Activated CD8-positive, alpha-beta T cell treated with anti-CD3 and anti-CD28 coated beads, Interleukin-2, amount 10 ng/mL, durations not matched to agents 7 days and 5 days (primary cell): ENCODE data around the gene CELSR3. TPM values are rescaled to one million over a fixed set of nuclear protein-coding genes. Genes with fewer than 3 reads are reported as not detected.

Experiments
- ATAC-seq: fragments of 150-1000 bp; cut with Tn5 transposase; one replicate; pipeline ENCODE4 v1.10.0; 2021; ENCODE audit warnings: moderate library complexity
- CTCF ChIA-PET: fragments of 350-600 bp; sonication (Branson Sonifier 250); formaldehyde crosslinking; loops from one replicate; lab custom pipeline; 2021; ENCODE audit warnings: antibody characterized with exemption; lab: Charles Lee
- POLR2A ChIA-PET: fragments of 350-600 bp; sonication (Branson Sonifier 250); formaldehyde crosslinking; loops from one replicate; lab custom pipeline; 2021; ENCODE audit warnings: antibody characterized with exemption; lab: Charles Lee
- DNase-seq: peaks from one replicate; pipeline ENCODE4 v3.0.0-alpha.2; 2020
- H3K27ac Mint-ChIP-seq: one replicate; pipeline ENCODE4 v1.8.0; 2021; ENCODE audit warnings: mild to moderate bottlenecking, mixed read lengths
- H3K27me3 Mint-ChIP-seq: one replicate; pipeline ENCODE4 v1.8.0; 2021; ENCODE audit warnings: low read depth, mixed read lengths
- H3K36me3 Mint-ChIP-seq: one replicate; pipeline ENCODE4 v1.8.0; 2021; ENCODE audit warnings: low read depth, mixed read lengths
- H3K4me1 Mint-ChIP-seq: one replicate; pipeline ENCODE4 v1.8.0; 2021; ENCODE audit warnings: low read depth, mixed read lengths
- H3K4me3 Mint-ChIP-seq: one replicate; pipeline ENCODE4 v1.8.0; 2021; ENCODE audit warnings: mild to moderate bottlenecking, mixed read lengths
- H3K9me3 Mint-ChIP-seq: one replicate; pipeline ENCODE4 v1.8.0; 2022; ENCODE audit warnings: mixed read lengths; ENCODE audit not compliant: insufficient read depth
- total RNA-seq, 2 experiments: library from RNA; stranded (reverse); gene quantifications; one replicate each; pipeline ENCODE4 v1.2.3, GENCODE V29; 2021

CELSR3 gene
- total RNA-seq, 2 experiments from 2014 or later, result 19.5 to 20.2 TPM

- ChIA-PET CTCF (interaction anchor here (0.6 to 2.0 kb wide), 27 partner anchors 10 to 365 kb away, joined by 3 to 11 read pairs (median 4); partner anchors contain the start of genes CCDC51, CELSR3, PRKAR2A and SLC25A20), POLR2A (interaction anchor here (1.2 kb wide), 1 partner anchor 31 kb away, joined by 4 read pairs; the partner anchor contains the start of gene IP6K2)
- H3K27me3 Mint-ChIP-seq, result no peaks in the 10 kb centered on the region
- no peaks in the 10 kb centered on the region for H3K9me3 Mint-ChIP-seq
- peak within 1 kb of the TSS; percentile 88 for H3K27ac Mint-ChIP-seq
- DNase-seq (peak; percentile 92), ATAC-seq (peak; percentile 88)
- H3K4me1 Mint-ChIP-seq, result peaks cover 34% of the 10 kb centered on the region
- peak within 1 kb of the TSS; percentile 83 for H3K4me3 Mint-ChIP-seq
- H3K36me3 Mint-ChIP-seq, result peaks cover 52% of the 10 kb centered on the region
These were observed 23.2 kb upstream of the CELSR3 start, which contains the start of gene NCKIPSD for GRCh38 chr3:48685603-48686511. NCKIPSD (minus strand) TSS chr3:48685915; CDS start chr3:48685807, 108 bp downstream.

- peak overlapping the region; percentile 83 for H3K4me3 Mint-ChIP-seq
- ATAC-seq (no peak), DNase-seq (no peak)
- H3K27ac Mint-ChIP-seq, result peak overlapping the region; percentile 86
- ChIA-PET POLR2A (interaction anchor here (0.6 to 1.2 kb wide), 3 partner anchors 17 to 32 kb away, joined by 3 to 6 read pairs (median 4); partner anchors contain the start of gene IP6K2), CTCF (interaction anchor here (1.0 to 2.0 kb wide), 20 partner anchors 8 to 306 kb away, joined by 3 to 11 read pairs (median 4); partner anchors contain the start of genes CELSR3, SLC25A20 and SLC26A6)
- no peaks in the 10 kb centered on the region for H3K9me3 Mint-ChIP-seq
- H3K4me1 Mint-ChIP-seq, result peaks cover 39% of the 10 kb centered on the region
- H3K27me3 Mint-ChIP-seq, result no peaks in the 10 kb centered on the region
- H3K36me3 Mint-ChIP-seq, result peaks cover 57% of the 10 kb centered on the region
These were observed 22.6 kb upstream of the CELSR3 start for GRCh38 chr3:48685293-48685602.

- H3K36me3 Mint-ChIP-seq, result peaks cover 53% of the 10 kb centered on the region
- no peaks in the 10 kb centered on the region for H3K9me3 Mint-ChIP-seq
- H3K27me3 Mint-ChIP-seq, result no peaks in the 10 kb centered on the region
- DNase-seq (no peak), ATAC-seq (no peak)
- peak overlapping the region; percentile 88 for H3K27ac Mint-ChIP-seq
- ChIA-PET CTCF (interaction anchor here (0.8 to 2.2 kb wide), 8 partner anchors 9 to 307 kb away, joined by 3 to 7 read pairs (median 4); partner anchors contain the start of genes CELSR3 and SLC26A6), POLR2A (interaction anchor here (0.6 to 1.3 kb wide), 5 partner anchors 17 to 655 kb away, joined by 3 to 6 read pairs (median 3); partner anchors contain the start of genes CELSR3, SLC26A6 and USP4)
- peaks cover 44% of the 10 kb centered on the region for H3K4me1 Mint-ChIP-seq
- H3K4me3 Mint-ChIP-seq, result peak overlapping the region; percentile 83
These were observed 21.9 kb upstream of the CELSR3 start for GRCh38 chr3:48684480-48685143.

- no peak for ATAC-seq
- ChIA-PET CTCF (interaction anchor here (0.8 to 2.2 kb wide), 7 partner anchors 9 to 283 kb away, joined by 3 to 7 read pairs (median 4); partner anchors contain the start of genes CELSR3 and SLC26A6), POLR2A (interaction anchor here (1.2 to 1.3 kb wide), 2 partner anchors 21 to 49 kb away, joined by 3 read pairs; partner anchors contain the start of genes CELSR3 and SLC26A6)
- H3K36me3 Mint-ChIP-seq, result peaks cover 50% of the 10 kb centered on the region
- no peak for DNase-seq
- peak overlapping the region; percentile 83 for H3K4me3 Mint-ChIP-seq
- peak overlapping the region; percentile 67 for H3K27ac Mint-ChIP-seq
- H3K27me3 Mint-ChIP-seq, result no peaks in the 10 kb centered on the region
- H3K9me3 Mint-ChIP-seq, result no peaks in the 10 kb centered on the region
- peaks cover 49% of the 10 kb centered on the region for H3K4me1 Mint-ChIP-seq
These were observed 21.3 kb upstream of the CELSR3 start for GRCh38 chr3:48684054-48684349.

- DNase-seq (no peak), ATAC-seq (no peak)
- Mint-ChIP-seq H3K27me3 (no peaks in the 10 kb centered on the region), H3K4me3 (no peak overlapping the region), H3K9me3 (no peaks in the 10 kb centered on the region), H3K27ac (no peak overlapping the region), H3K4me1 (peaks cover 49% of the 10 kb centered on the region), H3K36me3 (peaks cover 49% of the 10 kb centered on the region)
- ChIA-PET CTCF (interaction anchor here (2.2 kb wide), 1 partner anchor 19 kb away, joined by 7 read pairs; the partner anchor contains the start of gene CELSR3), POLR2A (no interaction called here)
These were observed 20.1 kb upstream of the CELSR3 start for GRCh38 chr3:48682786-48683185.

- peaks cover 51% of the 10 kb centered on the region for H3K36me3 Mint-ChIP-seq
These were observed 19.4 kb upstream of the CELSR3 start for GRCh38 chr3:48681974-48682610.

GRCh38 chr3:48681541-48681880, 18.8 kb upstream of the CELSR3 start:
- DNase-seq, result no peak
- Mint-ChIP-seq H3K4me1 (peaks cover 46% of the 10 kb centered on the region), H3K27ac (no peak overlapping the region), H3K9me3 (no peaks in the 10 kb centered on the region), H3K4me3 (no peak overlapping the region), H3K36me3 (peaks cover 49% of the 10 kb centered on the region), H3K27me3 (no peaks in the 10 kb centered on the region)
- ChIA-PET CTCF (no interaction called here), POLR2A (no interaction called here)
- no peak for ATAC-seq

More at GRCh38 chr3:48681974-48682610, 19.4 kb upstream of the CELSR3 start:
- ATAC-seq (no peak), DNase-seq (no peak)
- ChIA-PET POLR2A (no interaction called here), CTCF (no interaction called here)
- no peaks in the 10 kb centered on the region for H3K9me3 Mint-ChIP-seq
- H3K27ac Mint-ChIP-seq, result peak overlapping the region; percentile 43
- H3K4me1 Mint-ChIP-seq, result peaks cover 49% of the 10 kb centered on the region
- no peak overlapping the region for H3K4me3 Mint-ChIP-seq
- H3K27me3 Mint-ChIP-seq, result no peaks in the 10 kb centered on the region

GRCh38 chr3:48680811-48681540, 18.3 kb upstream of the CELSR3 start:
- no peak overlapping the region for H3K4me3 Mint-ChIP-seq
- ATAC-seq (no peak), DNase-seq (no peak)
- no peaks in the 10 kb centered on the region for H3K9me3 Mint-ChIP-seq
- peak overlapping the region; percentile 79 for H3K27ac Mint-ChIP-seq
- ChIA-PET CTCF (no interaction called here), POLR2A (interaction anchor here (0.6 kb wide), 1 partner anchor 78 kb away, joined by 3 read pairs; no protein-coding TSS in a partner anchor)
- H3K4me1 Mint-ChIP-seq, result peaks cover 41% of the 10 kb centered on the region
- H3K36me3 Mint-ChIP-seq, result peaks cover 51% of the 10 kb centered on the region
- no peaks in the 10 kb centered on the region for H3K27me3 Mint-ChIP-seq

- H3K4me3 Mint-ChIP-seq, result no peak overlapping the region
- H3K27ac Mint-ChIP-seq, result peak overlapping the region; percentile 10
- DNase-seq (no peak), ATAC-seq (no peak)
- H3K4me1 Mint-ChIP-seq, result peaks cover 37% of the 10 kb centered on the region
- peaks cover 56% of the 10 kb centered on the region for H3K36me3 Mint-ChIP-seq
- no peaks in the 10 kb centered on the region for H3K9me3 Mint-ChIP-seq
- no peaks in the 10 kb centered on the region for H3K27me3 Mint-ChIP-seq
- CTCF ChIA-PET, result no interaction called here
- POLR2A ChIA-PET, result no interaction called here
These were observed 17.0 kb upstream of the CELSR3 start for GRCh38 chr3:48679411-48680391.
